H1 (cell line): ENCODE data around the gene PHETA1. TPM values are rescaled to one million over a fixed set of nuclear protein-coding genes. Genes with fewer than 3 reads are reported as not detected.

Source experiments
- CTCF ChIA-PET: fragments of 300-600 bp; sonication (Branson Sonifier 250); formaldehyde crosslinking; loops from one replicate; lab custom pipeline; 2021; ENCODE audit not compliant: partially characterized antibody; lab: Charles Lee
- POLR2A ChIA-PET: fragments of 300-600 bp; sonication (Branson Sonifier 250); formaldehyde crosslinking; loops from one replicate; lab custom pipeline; 2021; ENCODE audit warnings: inconsistent platforms; ENCODE audit not compliant: partially characterized antibody; lab: Charles Lee
- DNase-seq, 2 experiments: peaks; one replicate each; pipeline versions ENCODE4 v3.0.0 to v3.0.0-alpha.2; 2010 to 2022; ENCODE audit warnings: low spot score in 2 of 2, low read depth in 1 of 2, mixed read lengths in 1 of 2
- FAIRE-seq: peaks from 2 replicates; lab custom pipeline; 2011; peaks lifted over from hg19 to GRCh38; lab: Jason Lieb, UNC
- H2AFZ ChIP-seq: 2 replicates; pipeline ENCODE4 v1.8.1; 2012; ENCODE audit warnings: low read length, inconsistent platforms
- H2AK5ac ChIP-seq: 2 replicates; pipeline ENCODE4 v1.6.1; 2013; ENCODE audit warnings: low read depth, low read length
- H2BK120ac ChIP-seq: replicated peaks from 2 replicates; pipeline ENCODE3; 2013; ENCODE audit warnings: low read depth, low read length, inconsistent platforms
- H2BK12ac ChIP-seq: 2 replicates; pipeline ENCODE4 v1.6.1; 2013; ENCODE audit warnings: low read depth, low read length
- H2BK15ac ChIP-seq: 2 replicates; pipeline ENCODE4 v1.6.1; 2013; ENCODE audit warnings: low read length
- H2BK20ac ChIP-seq: 2 replicates; pipeline ENCODE4 v1.6.1; 2013; ENCODE audit warnings: low read length
- H2BK5ac ChIP-seq: 2 replicates; pipeline ENCODE4 v1.6.1; 2013; ENCODE audit warnings: low read depth, low read length
- H3K14ac ChIP-seq: 2 replicates; pipeline ENCODE4 v1.6.1; 2013; ENCODE audit warnings: inconsistent platforms; ENCODE audit not compliant: insufficient read length
- H3K18ac ChIP-seq: 2 replicates; pipeline ENCODE4 v1.6.1; 2013; ENCODE audit warnings: low read length; ENCODE audit errors: extremely low read depth
- H3K23ac ChIP-seq: 2 replicates; pipeline ENCODE4 v1.6.1; 2013; ENCODE audit warnings: inconsistent platforms; ENCODE audit not compliant: insufficient read length
- H3K23me2 ChIP-seq: 2 replicates; pipeline ENCODE4 v1.6.1; 2013; ENCODE audit warnings: low read depth, low read length
- H3K27ac ChIP-seq: 2 replicates; pipeline ENCODE4 v1.6.1; 2011; ENCODE audit warnings: low read depth, low read length, inconsistent platforms
- H3K27me3 ChIP-seq, 4 experiments: replicated peaks in 1 of 4; 1 replicate in 1 of 4; 2 replicates in 3 of 4; pipeline versions ENCODE4 v1.6.1 to v1.8.1; 2011 to 2013; ENCODE audit warnings: low read length in 3 of 4, mild to moderate bottlenecking in 3 of 4, inconsistent platforms in 2 of 4, mixed read lengths in 2 of 4, moderate library complexity in 1 of 4; ENCODE audit not compliant: control insufficient read depth in 3 of 4, insufficient read depth in 3 of 4; ENCODE audit errors: extremely low read depth in 1 of 4
- H3K36me3 ChIP-seq, 4 experiments: 2 replicates each; pipeline versions ENCODE4 v1.6.1 to v1.8.1; 2011 to 2013; ENCODE audit warnings: mild to moderate bottlenecking in 4 of 4, low read length in 3 of 4, moderate library complexity in 2 of 4, control low read depth in 1 of 4, inconsistent platforms in 1 of 4; ENCODE audit not compliant: insufficient read depth in 4 of 4, control insufficient read depth in 2 of 4
- H3K4ac ChIP-seq: replicated peaks from 2 replicates; pipeline ENCODE3; 2013; ENCODE audit warnings: low read length, low read depth, mixed read lengths, inconsistent platforms; ENCODE audit not compliant: insufficient read length
- H3K4me1 ChIP-seq, 4 experiments: replicated peaks in 1 of 4; 1 replicate in 1 of 4; 2 replicates in 3 of 4; pipeline versions ENCODE4 v1.6.1 to v1.8.1; 2011 to 2013; ENCODE audit warnings: low read length in 3 of 4, inconsistent platforms in 2 of 4, mixed read lengths in 1 of 4; ENCODE audit not compliant: insufficient read depth in 4 of 4, control insufficient read depth in 3 of 4
- H3K4me2 ChIP-seq, 2 experiments: 2 replicates each; pipeline versions ENCODE4 v1.6.1 to v1.8.1; 2011 to 2013; ENCODE audit warnings: low read depth in 2 of 2, low read length in 2 of 2, control low read depth in 1 of 2, inconsistent platforms in 1 of 2, mild to moderate bottlenecking in 1 of 2; ENCODE audit not compliant: insufficient read depth in 1 of 2
- H3K4me3 ChIP-seq, 4 experiments: fragments of 200-600, 300-600 bp in 1 of 4; sonication (generic), shearing (Covaris generic), sonication (Bioruptor Twin) in 1 of 4; 2 replicates each; pipeline versions ENCODE4 v1.5.1 to v1.8.1; 2011 to 2016; ENCODE audit warnings: low read length in 4 of 4, low read depth in 3 of 4, control low read depth in 2 of 4, inconsistent platforms in 2 of 4, mild to moderate bottlenecking in 2 of 4, mixed read lengths in 1 of 4, moderate library complexity in 1 of 4; ENCODE audit not compliant: insufficient read depth in 2 of 4; ENCODE audit errors: extremely low read depth in 1 of 4
- H3K56ac ChIP-seq: replicated peaks from 2 replicates; pipeline ENCODE3; 2013; ENCODE audit warnings: low read depth, mild to moderate bottlenecking, mixed read lengths, low read length, inconsistent platforms; ENCODE audit not compliant: insufficient read length
- H3K79me1 ChIP-seq: 2 replicates; pipeline ENCODE4 v1.6.1; 2013; ENCODE audit warnings: low read depth, low read length, control low read depth
- H3K79me2 ChIP-seq, 2 experiments: 2 replicates each; pipeline versions ENCODE4 v1.6.1 to v1.8.1; 2012 to 2013; ENCODE audit warnings: low read length in 2 of 2, mild to moderate bottlenecking in 2 of 2, inconsistent platforms in 1 of 2; ENCODE audit not compliant: insufficient read depth in 2 of 2, control insufficient read depth in 1 of 2
- H3K9ac ChIP-seq, 4 experiments: replicated peaks in 1 of 4; 1 replicate in 1 of 4; 2 replicates in 3 of 4; pipeline versions ENCODE4 v1.6.1 to v1.8.1; 2011 to 2013; ENCODE audit warnings: low read depth in 3 of 4, low read length in 3 of 4, control low read depth in 2 of 4, mild to moderate bottlenecking in 2 of 4, moderate library complexity in 2 of 4, inconsistent platforms in 1 of 4; ENCODE audit errors: extremely low read depth in 1 of 4
- H3K9me3 ChIP-seq, 2 experiments: 2 replicates each; pipeline versions ENCODE4 v1.6.1 to v1.8.1; 2012 to 2013; ENCODE audit warnings: mild to moderate bottlenecking in 2 of 2, moderate library complexity in 2 of 2, control low read depth in 1 of 2, inconsistent platforms in 1 of 2, low read depth in 1 of 2, low read length in 1 of 2, mixed read lengths in 1 of 2; ENCODE audit not compliant: insufficient read depth in 2 of 2
- H4K20me1 ChIP-seq, 2 experiments: replicated peaks in 1 of 2; 2 replicates each; pipeline versions ENCODE3 to v1.8.1; 2011 to 2013; ENCODE audit warnings: inconsistent platforms in 2 of 2, low read length in 2 of 2, mild to moderate bottlenecking in 1 of 2; ENCODE audit not compliant: insufficient read depth in 2 of 2, control insufficient read depth in 1 of 2
- H4K5ac ChIP-seq: 2 replicates; pipeline ENCODE4 v1.6.1; 2013; ENCODE audit warnings: low read length, low read depth, mixed read lengths, inconsistent platforms; ENCODE audit not compliant: insufficient read length
- H4K8ac ChIP-seq: 2 replicates; pipeline ENCODE4 v1.8.0; 2013; ENCODE audit warnings: mild to moderate bottlenecking, moderate library complexity, low read length, inconsistent platforms; ENCODE audit not compliant: insufficient read depth; ENCODE audit errors: extremely low read depth
- H4K91ac ChIP-seq: replicated peaks from 2 replicates; pipeline ENCODE3; 2013; ENCODE audit warnings: low read length, mixed read lengths, inconsistent platforms; ENCODE audit not compliant: insufficient read length
- CBX5 ChIP-seq: fragments of 300-800, 300-1000 bp; sonication (generic); IDR thresholded peaks from 2 replicates; pipeline ENCODE4 v1.7.1; 2016; ENCODE audit warnings: antibody characterized with exemption, low read length, low read depth
- CBX8 ChIP-seq: fragments of 300-800, 300-1000 bp; sonication (generic); IDR thresholded peaks from 2 replicates; pipeline ENCODE4 v1.7.1; 2016; ENCODE audit warnings: low read depth, low read length, borderline replicate concordance
- FOSL1 ChIP-seq: IDR thresholded peaks from 2 replicates; pipeline ENCODE4 v1.6.1; 2011; ENCODE audit warnings: mild to moderate bottlenecking, low read depth, low read length, moderate library complexity; ENCODE audit not compliant: insufficient read depth
- JUN ChIP-seq: IDR thresholded peaks from 2 replicates; pipeline ENCODE4 v1.6.1; 2011; ENCODE audit warnings: low read depth, mild to moderate bottlenecking, improper control_type of control experiment, low read length
- KDM5A ChIP-seq: fragments of 200-600 bp; IDR thresholded peaks from 2 replicates; pipeline ENCODE4 v1.7.1; 2012; ENCODE audit warnings: mild to moderate bottlenecking, low read length, inconsistent platforms, mixed read lengths
- RBBP5 ChIP-seq: IDR thresholded peaks from 2 replicates; pipeline ENCODE4 v1.7.1; 2012; ENCODE audit warnings: low read depth, mild to moderate bottlenecking, inconsistent platforms, low read length, moderate library complexity, borderline replicate concordance
- SIN3A ChIP-seq, 2 experiments: IDR thresholded peaks in 1 of 2; conservative IDR thresholded peaks in 1 of 2; 2 replicates each; pipeline ENCODE4 v1.6.1; 2011 to 2012; ENCODE audit warnings: low read length in 2 of 2, improper control_type of control experiment in 1 of 2, low read depth in 1 of 2, mild to moderate bottlenecking in 1 of 2
- SIRT6 ChIP-seq: IDR thresholded peaks from one replicate; pipeline ENCODE4 v1.7.1; 2012; ENCODE audit warnings: low read length, inconsistent platforms
- SIX5 ChIP-seq: IDR thresholded peaks from 2 replicates; pipeline ENCODE4 v1.6.1; 2011; ENCODE audit warnings: mild to moderate bottlenecking, low read depth, low read length
- SUZ12 ChIP-seq: fragments of 200-600 bp; sonication (generic); IDR thresholded peaks from 2 replicates; pipeline ENCODE4 v1.6.1; 2012; ENCODE audit warnings: mild to moderate bottlenecking, inconsistent platforms, low read length, moderate library complexity, mixed read lengths
- TAF1 ChIP-seq: IDR thresholded peaks from 2 replicates; pipeline ENCODE4 v1.6.1; 2011; ENCODE audit warnings: mild to moderate bottlenecking, low read depth, low read length
- TBP ChIP-seq: IDR thresholded peaks from 2 replicates; pipeline ENCODE4 v1.6.1; 2011; ENCODE audit warnings: low read depth, low read length, improper control_type of control experiment
- TEAD4 ChIP-seq: IDR thresholded peaks from 2 replicates; pipeline ENCODE4 v1.6.1; 2012; ENCODE audit warnings: low read depth, low read length, inconsistent platforms, mixed read lengths
- YY1 ChIP-seq: IDR thresholded peaks from 2 replicates; pipeline ENCODE4 v1.6.1; 2011; ENCODE audit warnings: low read depth, mild to moderate bottlenecking, low read length
- ZNF274 ChIP-seq: IDR thresholded peaks from 2 replicates; pipeline ENCODE4 v1.7.0; 2012; ENCODE audit warnings: low read length, borderline replicate concordance; ENCODE audit errors: extremely low read depth
- WGBS, 2 experiments: shearing (Covaris generic) in 1 of 2; methylation state at CpG; one replicate each; pipeline versions ENCODE4 v1.1.6 to v1.1.7; 2013 to 2015; ENCODE audit warnings: low lambda C conversion rate in 2 of 2, mixed read lengths in 2 of 2, inconsistent platforms in 1 of 2, low coverage in 1 of 2, missing lambda C conversion rate in 1 of 2; ENCODE audit not compliant: insufficient replicate concordance in 2 of 2, insufficient coverage in 1 of 2, insufficient read length in 1 of 2; ENCODE audit errors: extremely low coverage in 1 of 2, missing lambda C conversion rate in 1 of 2; 5-methylcytosine and 5-hydroxymethylcytosine counted together
- polyA plus RNA-seq, 7 experiments: library from polyadenylated mRNA; depleted of rRNA in 3 of 7; stranded (reverse) in 5 of 7; unstranded in 2 of 7; fragments of >200 nt in 5 of 7; fragments of 200-250 nt in 2 of 7; gene quantifications; 1 replicate in 5 of 7; 2 replicates in 1 of 7; 4 replicates in 1 of 7; pipeline versions ENCODE4 v1.2.1 to v1.2.3, GENCODE V29; 2011 to 2013; ENCODE audit warnings: missing spikeins in 2 of 7, mixed read lengths in 2 of 7
- total RNA-seq: library from RNA; stranded (reverse); fragmentation: NEBNext Ultra II Directional; extraction: Animal tissue kit (Norgen Biotek cat#: 25700); gene quantifications from 2 replicates; pipeline ENCODE4 v1.2.1, GENCODE V29; 2021

Gene PHETA1
- total and polyA plus RNA-seq, 2 of the 8 experiments (the other 6 are each of a cell fraction or from before 2014, with no cell fraction given): 5.2 to 12.3 TPM

GRCh38 chr12:111393700-111394300 lies 24.9 kb upstream of the PHETA1 start:
- no peaks in the 10 kb centered on the region for H3K23me2 ChIP-seq
- no peak overlapping the region for H3K14ac ChIP-seq
- no peak overlapping the region for H2BK5ac ChIP-seq
- POLR2A ChIA-PET: interaction anchor here (1.1 to 2.4 kb wide), 3 partner anchors 10 to 14 kb away, joined by 4 to 10 read pairs (median 6); no protein-coding TSS in a partner anchor
- H4K91ac ChIP-seq: no peak overlapping the region
- no peak overlapping the region for H3K4me2 ChIP-seq
- no peak overlapping the region for H2BK20ac ChIP-seq
- H3K4me1 ChIP-seq: no peaks in the 10 kb centered on the region
- H3K56ac ChIP-seq: no peak overlapping the region
- no peak overlapping the region for H2BK120ac ChIP-seq
- H3K18ac ChIP-seq: no peak overlapping the region
- no peak overlapping the region for H3K9ac ChIP-seq
- no peak overlapping the region for H3K27ac ChIP-seq
- H2AK5ac ChIP-seq: no peak overlapping the region
- H3K4me3 ChIP-seq: no peak overlapping the region
- no peak overlapping the region for H2BK12ac ChIP-seq
- H3K27me3 ChIP-seq: no peaks in the 10 kb centered on the region
- no peak overlapping the region for H4K5ac ChIP-seq
- no peaks in the 10 kb centered on the region for H3K36me3 ChIP-seq
- CTCF ChIA-PET: interaction anchor here (1.0 to 22.8 kb wide), 5 partner anchors 9 to 63 kb away, joined by 3 to 838 read pairs (median 5); partner anchors contain the start of genes PHETA1 and SH2B3
- H2BK15ac ChIP-seq: no peak overlapping the region
- H3K79me2 ChIP-seq: no peaks in the 10 kb centered on the region
- H3K79me1 ChIP-seq: no peaks in the 10 kb centered on the region
- FAIRE-seq: no peak
- no peak overlapping the region for H4K8ac ChIP-seq
- DNase-seq: no peak
- H3K4ac ChIP-seq: no peak overlapping the region
- no peak overlapping the region for H3K23ac ChIP-seq
- 87% methylated on average over 7 of the region's 8 CpGs; no CpG with 5 or more reads in 1 of the 2 experiments for WGBS, 2 experiments
- no peaks in the 10 kb centered on the region for H3K9me3 ChIP-seq
- H2AFZ ChIP-seq: no peak overlapping the region
- H4K20me1 ChIP-seq: no peaks in the 10 kb centered on the region
- TF ChIP-seq TBP: no peak
- TF ChIP-seq TAF1: no peak
- no peak for TF ChIP-seq SIRT6
- no peak for TF ChIP-seq TEAD4
- no peak for TF ChIP-seq RBBP5
- no peak for TF ChIP-seq JUN
- TF ChIP-seq SIN3A (conservative IDR thresholded peaks at IDR 0.05 in 1 of 2, IDR thresholded peaks at IDR 0.05 in 1 of 2; ENCODE audit: low read depth in 1 of 2, low read length in 2 of 2): no peak
- no peak for TF ChIP-seq YY1
- no peak for TF ChIP-seq ZNF274
- TF ChIP-seq FOSL1: no peak
- no peak for TF ChIP-seq KDM5A
- TF ChIP-seq SIX5: no peak
- TF ChIP-seq CBX8: no peak
- no peak for TF ChIP-seq CBX5
- TF ChIP-seq SUZ12: no peak
